Measurements from ENCODE around the gene MED12L.

DNA sequence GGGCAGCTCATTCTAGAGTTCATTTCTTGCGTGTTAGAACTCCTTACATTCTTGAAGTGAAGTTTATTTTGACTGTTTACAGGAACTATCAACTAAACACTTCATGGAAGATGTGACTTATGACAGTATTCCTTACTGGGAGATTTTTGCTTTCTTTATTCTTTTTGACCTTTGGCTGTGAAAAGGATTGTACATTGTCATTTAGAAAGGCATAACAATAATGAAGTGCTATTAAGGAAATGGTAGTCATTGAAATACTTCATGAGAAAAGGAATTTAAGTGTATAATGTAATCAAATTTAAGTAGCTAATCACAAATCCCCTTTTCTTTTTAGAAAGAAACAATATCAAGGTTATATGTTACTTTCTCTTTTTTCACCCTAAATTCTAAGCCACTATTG is 181.6 kb downstream of the MED12L start:
- TF ChIP-seq, protein P1, sequence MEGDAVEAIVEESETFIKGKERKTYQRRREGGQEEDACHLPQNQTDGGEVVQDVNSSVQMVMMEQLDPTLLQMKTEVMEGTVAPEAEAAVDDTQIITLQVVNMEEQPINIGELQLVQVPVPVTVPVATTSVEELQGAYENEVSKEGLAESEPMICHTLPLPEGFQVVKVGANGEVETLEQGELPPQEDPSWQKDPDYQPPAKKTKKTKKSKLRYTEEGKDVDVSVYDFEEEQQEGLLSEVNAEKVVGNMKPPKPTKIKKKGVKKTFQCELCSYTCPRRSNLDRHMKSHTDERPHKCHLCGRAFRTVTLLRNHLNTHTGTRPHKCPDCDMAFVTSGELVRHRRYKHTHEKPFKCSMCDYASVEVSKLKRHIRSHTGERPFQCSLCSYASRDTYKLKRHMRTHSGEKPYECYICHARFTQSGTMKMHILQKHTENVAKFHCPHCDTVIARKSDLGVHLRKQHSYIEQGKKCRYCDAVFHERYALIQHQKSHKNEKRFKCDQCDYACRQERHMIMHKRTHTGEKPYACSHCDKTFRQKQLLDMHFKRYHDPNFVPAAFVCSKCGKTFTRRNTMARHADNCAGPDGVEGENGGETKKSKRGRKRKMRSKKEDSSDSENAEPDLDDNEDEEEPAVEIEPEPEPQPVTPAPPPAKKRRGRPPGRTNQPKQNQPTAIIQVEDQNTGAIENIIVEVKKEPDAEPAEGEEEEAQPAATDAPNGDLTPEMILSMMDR (IDR thresholded peaks at IDR 0.05 in 2 of 3, conservative IDR thresholded peaks at IDR 0.05 in 1 of 3; ENCODE audit: borderline replicate concordance in 1 of 3, insufficient read depth in 1 of 3, low read depth in 2 of 3, low read length in 2 of 3): no peak
- TF ChIP-seq, protein P2, sequence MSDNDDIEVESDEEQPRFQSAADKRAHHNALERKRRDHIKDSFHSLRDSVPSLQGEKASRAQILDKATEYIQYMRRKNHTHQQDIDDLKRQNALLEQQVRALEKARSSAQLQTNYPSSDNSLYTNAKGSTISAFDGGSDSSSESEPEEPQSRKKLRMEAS (IDR thresholded peaks at IDR 0.05): no peak
- TF ChIP-seq, protein P3, sequence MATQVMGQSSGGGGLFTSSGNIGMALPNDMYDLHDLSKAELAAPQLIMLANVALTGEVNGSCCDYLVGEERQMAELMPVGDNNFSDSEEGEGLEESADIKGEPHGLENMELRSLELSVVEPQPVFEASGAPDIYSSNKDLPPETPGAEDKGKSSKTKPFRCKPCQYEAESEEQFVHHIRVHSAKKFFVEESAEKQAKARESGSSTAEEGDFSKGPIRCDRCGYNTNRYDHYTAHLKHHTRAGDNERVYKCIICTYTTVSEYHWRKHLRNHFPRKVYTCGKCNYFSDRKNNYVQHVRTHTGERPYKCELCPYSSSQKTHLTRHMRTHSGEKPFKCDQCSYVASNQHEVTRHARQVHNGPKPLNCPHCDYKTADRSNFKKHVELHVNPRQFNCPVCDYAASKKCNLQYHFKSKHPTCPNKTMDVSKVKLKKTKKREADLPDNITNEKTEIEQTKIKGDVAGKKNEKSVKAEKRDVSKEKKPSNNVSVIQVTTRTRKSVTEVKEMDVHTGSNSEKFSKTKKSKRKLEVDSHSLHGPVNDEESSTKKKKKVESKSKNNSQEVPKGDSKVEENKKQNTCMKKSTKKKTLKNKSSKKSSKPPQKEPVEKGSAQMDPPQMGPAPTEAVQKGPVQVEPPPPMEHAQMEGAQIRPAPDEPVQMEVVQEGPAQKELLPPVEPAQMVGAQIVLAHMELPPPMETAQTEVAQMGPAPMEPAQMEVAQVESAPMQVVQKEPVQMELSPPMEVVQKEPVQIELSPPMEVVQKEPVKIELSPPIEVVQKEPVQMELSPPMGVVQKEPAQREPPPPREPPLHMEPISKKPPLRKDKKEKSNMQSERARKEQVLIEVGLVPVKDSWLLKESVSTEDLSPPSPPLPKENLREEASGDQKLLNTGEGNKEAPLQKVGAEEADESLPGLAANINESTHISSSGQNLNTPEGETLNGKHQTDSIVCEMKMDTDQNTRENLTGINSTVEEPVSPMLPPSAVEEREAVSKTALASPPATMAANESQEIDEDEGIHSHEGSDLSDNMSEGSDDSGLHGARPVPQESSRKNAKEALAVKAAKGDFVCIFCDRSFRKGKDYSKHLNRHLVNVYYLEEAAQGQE (IDR thresholded peaks at IDR 0.05; ENCODE audit: low read depth): no peak
- no peak for TF ChIP-seq SRF (IDR thresholded peaks at IDR 0.05; ENCODE audit: low read depth)
- no peak for TF ChIP-seq EZH2phosphoT487 (IDR thresholded peaks at IDR 0.05; ENCODE audit: borderline replicate concordance)
- no peak for TF ChIP-seq POLR2A (IDR thresholded peaks at IDR 0.05; ENCODE audit: borderline replicate concordance, extremely low read depth, insufficient read depth, insufficient read length)
- TF ChIP-seq POLR2AphosphoS5 (IDR thresholded peaks at IDR 0.05; ENCODE audit: low read depth, low read length): no peak
- TF ChIP-seq EZH2 (IDR thresholded peaks at IDR 0.05): no peak
- no peak for TF ChIP-seq ZFX (IDR thresholded peaks at IDR 0.05)
- no peak for TF ChIP-seq SIN3A (IDR thresholded peaks at IDR 0.05; ENCODE audit: low read depth)
- TF ChIP-seq CEBPB (IDR thresholded peaks at IDR 0.05; ENCODE audit: low read depth): no peak
